AG04450 (cell line): ENCODE measurements around the gene GALNT1. TPM values are rescaled to one million over a fixed set of nuclear protein-coding genes. Genes with fewer than 3 reads are reported as not detected.
A peak's percentile ranks its signal among the peaks of the same experiment; 100 is the strongest.

ENCODE experiments used
- CTCF ChIA-PET: fragments of 300-600, 350-600 bp; formaldehyde crosslinking; extraction: SDS; loops from one replicate; lab custom pipeline; 2022; ENCODE audit warnings: antibody characterized with exemption, inconsistent platforms; lab: Charles Lee
- POLR2A ChIA-PET: fragments of 350-600 bp; formaldehyde crosslinking; extraction: SDS; loops from one replicate; lab custom pipeline; 2021; ENCODE audit warnings: antibody characterized with exemption, inconsistent platforms; lab: Yijun Ruan, JAX
- DNase-seq: peaks from one replicate; pipeline ENCODE4 v3.0.0-alpha.2; 2011; ENCODE audit warnings: low read depth, low spot score
- H3K27ac ChIP-seq: one replicate; pipeline ENCODE4 v1.5.1; 2012; ENCODE audit warnings: low read depth, low read length, control low read depth
- H3K27me3 ChIP-seq: one replicate; pipeline ENCODE4 v1.6.0; 2012; ENCODE audit warnings: low read length; ENCODE audit not compliant: control insufficient read depth, insufficient read depth
- H3K4me3 ChIP-seq: 2 replicates; pipeline ENCODE4 v1.5.1; 2011; ENCODE audit warnings: mild to moderate bottlenecking, low read depth, low read length, control low read depth
- H3K9me3 ChIP-seq: 2 replicates; pipeline ENCODE4 v1.5.1; 2012; ENCODE audit warnings: low read length; ENCODE audit not compliant: control insufficient read depth, insufficient read depth
- CTCF ChIP-seq: IDR thresholded peaks from 2 replicates; pipeline ENCODE4 v1.5.1; 2011; ENCODE audit warnings: low read depth, low read length, control low read depth, inconsistent platforms
- polyA plus RNA-seq: library from polyadenylated mRNA; depleted of rRNA; stranded (reverse); fragments of >200 nt; gene quantifications from 2 replicates; pipeline ENCODE4 v1.2.3, GENCODE V29; 2011; rRNA removed

GALNT1 gene
- polyA plus RNA-seq, 1 experiment = 69.5 TPM

- CTCF ChIA-PET = interaction anchor here (1.2 to 3.8 kb wide), 2 partner anchors 196 to 531 kb away, joined by 3 to 42 read pairs; no protein-coding TSS in a partner anchor
- no peak overlapping the region for H3K27ac ChIP-seq
- TF ChIP-seq CTCF = no peak
- peaks cover 3% of the 10 kb centered on the region for H3K27me3 ChIP-seq
- POLR2A ChIA-PET = no interaction called here
- DNase-seq = no peak
- H3K9me3 ChIP-seq = no peaks in the 10 kb centered on the region
- no peak overlapping the region for H3K4me3 ChIP-seq
Observed at GRCh38 chr18:35753306-35753910, 171.9 kb downstream of the GALNT1 start.

- POLR2A ChIA-PET = interaction anchor here (1.0 kb wide), 1 partner anchor 257 kb away, joined by 3 read pairs; the partner anchor contains the start of gene INO80C
- Histone ChIP-seq H3K27ac (no peak overlapping the region), H3K27me3 (peaks cover 3% of the 10 kb centered on the region), H3K9me3 (no peaks in the 10 kb centered on the region), H3K4me3 (no peak overlapping the region)
- TF ChIP-seq CTCF = no peak
- CTCF ChIA-PET = interaction anchor here (1.2 to 3.8 kb wide), 2 partner anchors 195 to 530 kb away, joined by 3 to 42 read pairs; no protein-coding TSS in a partner anchor
- DNase-seq = no peak
Observed at GRCh38 chr18:35754464-35754863, 172.9 kb downstream of the GALNT1 start.

GRCh38 chr18:35755369-35755768, 173.8 kb downstream of the GALNT1 start:
- DNase-seq = no peak
- CTCF ChIA-PET = interaction anchor here (0.6 to 3.8 kb wide), 4 partner anchors 10 to 248 kb away, joined by 3 to 42 read pairs (median 3); no protein-coding TSS in a partner anchor
- no peak overlapping the region for H3K4me3 ChIP-seq
- peaks cover 3% of the 10 kb centered on the region for H3K27me3 ChIP-seq
- no peaks in the 10 kb centered on the region for H3K9me3 ChIP-seq
- POLR2A ChIA-PET = interaction anchor here (1.0 kb wide), 1 partner anchor 258 kb away, joined by 3 read pairs; the partner anchor contains the start of gene INO80C
- TF ChIP-seq CTCF = no peak
- H3K27ac ChIP-seq = no peak overlapping the region

GRCh38 chr18:35756506-35757117, 175.1 kb downstream of the GALNT1 start:
- H3K9me3 ChIP-seq = no peaks in the 10 kb centered on the region
- ChIA-PET CTCF (interaction anchor here (0.6 to 3.8 kb wide), 24 partner anchors 10 to 875 kb away, joined by 3 to 42 read pairs (median 4); no protein-coding TSS in a partner anchor), POLR2A (no interaction called here)
- H3K27me3 ChIP-seq = peaks cover 3% of the 10 kb centered on the region
- H3K4me3 ChIP-seq = no peak overlapping the region
- peak; percentile 83 for TF ChIP-seq CTCF
- peak; percentile 6 for DNase-seq
- no peak overlapping the region for H3K27ac ChIP-seq

Other genes with a start within 250 kb of the GALNT1 start
- 18.4 and 25.7 TPM in 2 replicates for gene ZNF24, start 237.3 kb upstream of the GALNT1 start, polyA plus RNA-seq
- gene ZNF396, start 204.4 kb upstream of the GALNT1 start, polyA plus RNA-seq = 0.78 and 1.1 TPM in 2 replicates
- 12.6 and 13.2 TPM in 2 replicates for gene INO80C, start 83.8 kb upstream of the GALNT1 start, polyA plus RNA-seq